Endothelial cell of umbilical vein (primary cell): Measurements from ENCODE around the gene ACSM5. TPM values are rescaled to one million over a fixed set of nuclear protein-coding genes. Genes with fewer than 3 reads are reported as not detected.
"Not testable (repeated sequence)": the region's sequence is repeated elsewhere in the genome, so short reads cannot be mapped to it uniquely, and the experiment has no call there.

Source experiments
- BruUV-seq: library from RNA; stranded (reverse); fragments of 400-500 nt; replicated peaks from 2 replicates; lab custom pipeline; 2021; lab: Mats Ljungman, UMichigan
- CTCF ChIA-PET: fragments of 300-600, 350-600 bp; sonication (Branson Sonifier 250); formaldehyde crosslinking; loops from one replicate; lab custom pipeline; 2021; ENCODE audit warnings: antibody characterized with exemption, inconsistent platforms; lab: Charles Lee
- POLR2A ChIA-PET: fragments of 300-600, 350-600 bp; sonication (Branson Sonifier 250); formaldehyde crosslinking; loops from one replicate; lab custom pipeline; 2021; ENCODE audit warnings: antibody characterized with exemption, inconsistent platforms; lab: Charles Lee
- DNase-seq: peaks from one replicate; pipeline ENCODE4 v3.0.0-alpha.2; 2011; ENCODE audit warnings: low read depth, low spot score
- FAIRE-seq: peaks from 2 replicates; lab custom pipeline; 2011; peaks lifted over from hg19 to GRCh38; lab: Jason Lieb, UNC
- H2AFZ ChIP-seq: 2 replicates; pipeline ENCODE4 v1.6.0; 2012; ENCODE audit warnings: low read depth, low read length, control low read depth, inconsistent platforms
- H3K27ac ChIP-seq: 2 replicates; pipeline ENCODE4 v1.5.1; 2011; ENCODE audit warnings: low read depth, mild to moderate bottlenecking, control low read depth, low read length, moderate library complexity; ENCODE audit not compliant: insufficient read depth
- H3K27me3 ChIP-seq, 2 experiments: 2 replicates each; pipeline versions ENCODE4 v1.6.0 to v1.6.1; 2011; ENCODE audit warnings: low read length in 2 of 2, mixed read lengths in 1 of 2; ENCODE audit not compliant: control insufficient read depth in 2 of 2, insufficient read depth in 2 of 2
- H3K36me3 ChIP-seq, 2 experiments: 2 replicates in 1 of 2; 3 replicates in 1 of 2; pipeline ENCODE4 v1.5.1; 2011; ENCODE audit warnings: low read length in 2 of 2, mild to moderate bottlenecking in 1 of 2, moderate library complexity in 1 of 2; ENCODE audit not compliant: control insufficient read depth in 2 of 2, insufficient read depth in 2 of 2; ENCODE audit errors: extremely low read depth in 1 of 2
- H3K4me1 ChIP-seq: 3 replicates; pipeline ENCODE4 v1.5.1; 2011; ENCODE audit warnings: mild to moderate bottlenecking, low read length; ENCODE audit not compliant: control insufficient read depth, insufficient read depth; ENCODE audit errors: extremely low read depth
- H3K4me2 ChIP-seq: 2 replicates; pipeline ENCODE4 v1.6.1; 2011; ENCODE audit warnings: low read length, control low read depth, mixed read lengths; ENCODE audit not compliant: insufficient read depth
- H3K4me3 ChIP-seq, 3 experiments: fragments of 200-600 bp in 1 of 3; sonication (generic), shearing (Covaris generic) in 1 of 3; replicated peaks in 1 of 3; 2 replicates each; pipeline ENCODE4 v1.5.1; 2011 to 2016; ENCODE audit warnings: control low read depth in 3 of 3, low read length in 3 of 3, mild to moderate bottlenecking in 2 of 3, inconsistent platforms in 1 of 3, low read depth in 1 of 3, moderate library complexity in 1 of 3; ENCODE audit not compliant: insufficient read depth in 1 of 3
- H3K79me2 ChIP-seq: 2 replicates; pipeline ENCODE4 v1.6.0; 2012; ENCODE audit warnings: low read length, inconsistent platforms; ENCODE audit not compliant: control insufficient read depth, insufficient read depth
- H3K9ac ChIP-seq: replicated peaks from 2 replicates; pipeline ENCODE3; 2011; ENCODE audit warnings: low read length, control low read depth; ENCODE audit not compliant: insufficient read depth; ENCODE audit errors: extremely low read depth
- H3K9me1 ChIP-seq: replicated peaks from 3 replicates; pipeline ENCODE4 v1.6.0; 2011; ENCODE audit warnings: mild to moderate bottlenecking, low read length; ENCODE audit not compliant: control insufficient read depth, insufficient read depth; ENCODE audit errors: extremely low read depth
- H3K9me3 ChIP-seq: replicated peaks from 2 replicates; pipeline ENCODE4 v1.5.1; 2012; ENCODE audit warnings: low read length, inconsistent platforms; ENCODE audit not compliant: control insufficient read depth, insufficient read depth
- H4K20me1 ChIP-seq: replicated peaks from 2 replicates; pipeline ENCODE3; 2011; ENCODE audit warnings: mild to moderate bottlenecking, low read length; ENCODE audit not compliant: control insufficient read depth, insufficient read depth; ENCODE audit errors: extremely low read depth
- EZH2 ChIP-seq: IDR thresholded peaks from 2 replicates; pipeline ENCODE4 v1.6.1; 2012; ENCODE audit warnings: borderline replicate concordance, low read depth, mild to moderate bottlenecking, moderate library complexity, low read length, inconsistent platforms; ENCODE audit not compliant: severe bottlenecking
- FOS ChIP-seq: IDR thresholded peaks from 2 replicates; pipeline ENCODE4 v1.6.1; 2011; ENCODE audit warnings: mild to moderate bottlenecking, low read length, moderate library complexity, borderline replicate concordance; ENCODE audit not compliant: insufficient read depth
- GATA2 ChIP-seq: IDR thresholded peaks from 2 replicates; pipeline ENCODE4 v1.7.0; 2011; ENCODE audit warnings: low read depth, mild to moderate bottlenecking, moderate library complexity, mixed read lengths, low read length; ENCODE audit not compliant: insufficient read length, insufficient read depth
- JUN ChIP-seq: IDR thresholded peaks from 2 replicates; pipeline ENCODE4 v1.6.1; 2011; ENCODE audit warnings: borderline replicate concordance, low read depth; ENCODE audit not compliant: insufficient read length, insufficient read depth
- MAX ChIP-seq: IDR thresholded peaks from 2 replicates; pipeline ENCODE4 v1.6.1; 2011; ENCODE audit not compliant: insufficient read depth, insufficient read length
- MYC ChIP-seq: IDR thresholded peaks from one replicate; pipeline ENCODE4 v1.6.1; 2011; ENCODE audit warnings: mild to moderate bottlenecking, low read depth, low read length
- POLR2A ChIP-seq: IDR thresholded peaks from 2 replicates; pipeline ENCODE4 v1.6.1; 2012; ENCODE audit warnings: low read depth, mild to moderate bottlenecking, control low read depth, low read length
- POLR2AphosphoS5 ChIP-seq: IDR thresholded peaks from 2 replicates; pipeline ENCODE4 v1.6.1; 2012; ENCODE audit warnings: low read depth, mild to moderate bottlenecking, control low read depth, low read length, moderate library complexity; ENCODE audit not compliant: insufficient read depth
- dilution Hi-C: fragments of 300-500 bp; cut with MboI; formaldehyde crosslinking; loops from one replicate; pipeline ENCODE4 v1.15.0; 2019; ENCODE audit warnings: low sequenced_read_pairs; ENCODE audit not compliant: extremely low pct_ligation_motif_present
- intact Hi-C: fragments of 100-400 bp; cut with micrococcal nuclease; formaldehyde crosslinking; loops from one replicate; pipeline ENCODE4 v1.10.0; 2022
- polyA plus RNA-seq, 4 experiments: library from polyadenylated mRNA; depleted of rRNA in 3 of 4; stranded (reverse) in 3 of 4; unstranded in 1 of 4; fragments of >200 nt; gene quantifications; 2 replicates each; pipeline versions ENCODE4 v1.2.1 to v1.2.3, GENCODE V29; 2011 to 2012; ENCODE audit warnings: missing spikeins in 1 of 4
- total RNA-seq: library from RNA; stranded (reverse); gene quantifications from 2 replicates; pipeline ENCODE4 v1.2.3, GENCODE V29; 2021
- TF ChIP-seq, protein P1 (sequence below), 2 donors: IDR thresholded peaks; 1 replicate in 1 of 2; 2 replicates in 1 of 2; pipeline ENCODE4 v1.5.1; 2011; ENCODE audit warnings: low read length in 2 of 2, mild to moderate bottlenecking in 2 of 2, moderate library complexity in 2 of 2, control low read depth in 1 of 2, inconsistent platforms in 1 of 2, low read depth in 1 of 2; ENCODE audit not compliant: insufficient read depth in 1 of 2; ENCODE audit errors: extremely low read depth in 1 of 2

Gene ACSM5
- total and polyA plus RNA-seq, 2 donors (not counting 3 experiments of a cell fraction or from before 2014, with no cell fraction given): 0.06 TPM; not detected in 1

- ChIA-PET POLR2A (no interaction called here), CTCF (no interaction called here)
- intact Hi-C loops: no loop called here
- H4K20me1 ChIP-seq: no peaks in the 10 kb centered on the region
- no peak overlapping the region for H3K4me3 ChIP-seq
- dilution Hi-C loops: no loop called here
- H3K9me3 ChIP-seq: no peaks in the 10 kb centered on the region
- H3K4me2 ChIP-seq: no peak overlapping the region
- H3K9ac ChIP-seq: no peak overlapping the region
- H3K27me3 ChIP-seq: no peaks in the 10 kb centered on the region
- DNase-seq (no peak), FAIRE-seq (no peak)
- no peaks in the 10 kb centered on the region for H3K36me3 ChIP-seq
- H3K79me2 ChIP-seq: no peaks in the 10 kb centered on the region
- no peak for TF ChIP-seq GATA2
- TF ChIP-seq, protein P1, sequence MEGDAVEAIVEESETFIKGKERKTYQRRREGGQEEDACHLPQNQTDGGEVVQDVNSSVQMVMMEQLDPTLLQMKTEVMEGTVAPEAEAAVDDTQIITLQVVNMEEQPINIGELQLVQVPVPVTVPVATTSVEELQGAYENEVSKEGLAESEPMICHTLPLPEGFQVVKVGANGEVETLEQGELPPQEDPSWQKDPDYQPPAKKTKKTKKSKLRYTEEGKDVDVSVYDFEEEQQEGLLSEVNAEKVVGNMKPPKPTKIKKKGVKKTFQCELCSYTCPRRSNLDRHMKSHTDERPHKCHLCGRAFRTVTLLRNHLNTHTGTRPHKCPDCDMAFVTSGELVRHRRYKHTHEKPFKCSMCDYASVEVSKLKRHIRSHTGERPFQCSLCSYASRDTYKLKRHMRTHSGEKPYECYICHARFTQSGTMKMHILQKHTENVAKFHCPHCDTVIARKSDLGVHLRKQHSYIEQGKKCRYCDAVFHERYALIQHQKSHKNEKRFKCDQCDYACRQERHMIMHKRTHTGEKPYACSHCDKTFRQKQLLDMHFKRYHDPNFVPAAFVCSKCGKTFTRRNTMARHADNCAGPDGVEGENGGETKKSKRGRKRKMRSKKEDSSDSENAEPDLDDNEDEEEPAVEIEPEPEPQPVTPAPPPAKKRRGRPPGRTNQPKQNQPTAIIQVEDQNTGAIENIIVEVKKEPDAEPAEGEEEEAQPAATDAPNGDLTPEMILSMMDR (IDR thresholded peaks at IDR 0.05; ENCODE audit: extremely low read depth in 1 of 2, insufficient read depth in 1 of 2, low read depth in 1 of 2, low read length in 2 of 2): no peak
- no peak for TF ChIP-seq JUN
- TF ChIP-seq POLR2AphosphoS5: no peak
- no peak for TF ChIP-seq FOS
- no peak for TF ChIP-seq MYC
- TF ChIP-seq EZH2: no peak
- TF ChIP-seq MAX: no peak
- no peak for TF ChIP-seq POLR2A
- H3K27ac ChIP-seq: no peak overlapping the region
- no TSS peak for BruUV-seq
- H3K9me1 ChIP-seq: no peaks in the 10 kb centered on the region
- no peaks in the 10 kb centered on the region for H3K4me1 ChIP-seq
- no peak overlapping the region for H2AFZ ChIP-seq
Observed at GRCh38 chr16:20424129-20424866, 15.0 kb downstream of the ACSM5 start.

DNA sequence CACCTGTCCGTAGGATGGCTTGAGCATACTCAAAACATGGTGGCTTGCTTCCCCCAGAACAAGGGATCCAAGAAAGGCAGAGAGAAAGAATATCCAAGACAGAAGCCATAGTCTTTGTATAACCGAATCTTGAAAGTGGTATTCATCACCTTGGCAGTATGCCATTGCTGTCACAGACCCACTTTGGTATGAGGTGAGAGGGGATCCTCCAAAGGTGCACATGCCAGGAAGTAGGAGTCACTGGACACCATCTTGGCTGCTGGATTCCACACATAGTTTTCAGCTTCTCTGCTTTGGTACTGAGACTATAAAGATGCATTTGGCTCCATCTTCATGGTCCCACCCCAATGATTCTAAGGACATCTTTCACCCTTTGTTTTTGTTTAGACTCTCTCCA, 18.1 kb downstream of the ACSM5 start:
- H3K4me2 ChIP-seq, intact Hi-C loops, H3K79me2 ChIP-seq, POLR2A ChIA-PET, H3K4me1 ChIP-seq, CTCF ChIA-PET, dilution Hi-C loops, H3K9me1 ChIP-seq, BruUV-seq, H4K20me1 ChIP-seq, FAIRE-seq, H3K27ac ChIP-seq, H3K9ac ChIP-seq, H3K36me3 ChIP-seq, H2AFZ ChIP-seq, H3K4me3 ChIP-seq, DNase-seq, H3K27me3 ChIP-seq, H3K9me3 ChIP-seq: not testable (repeated sequence)
